CD4-positive, alpha-beta T cell treated with Interleukin-12 subunit alpha and Interleukin-12 subunit beta, for 1 hour (primary cell): ENCODE data around the gene LRFN2.

ENCODE experiments used
- DNase-seq: peaks from one replicate; pipeline ENCODE4 v3.0.0-alpha.2; 2020

Gene LRFN2

DNA sequence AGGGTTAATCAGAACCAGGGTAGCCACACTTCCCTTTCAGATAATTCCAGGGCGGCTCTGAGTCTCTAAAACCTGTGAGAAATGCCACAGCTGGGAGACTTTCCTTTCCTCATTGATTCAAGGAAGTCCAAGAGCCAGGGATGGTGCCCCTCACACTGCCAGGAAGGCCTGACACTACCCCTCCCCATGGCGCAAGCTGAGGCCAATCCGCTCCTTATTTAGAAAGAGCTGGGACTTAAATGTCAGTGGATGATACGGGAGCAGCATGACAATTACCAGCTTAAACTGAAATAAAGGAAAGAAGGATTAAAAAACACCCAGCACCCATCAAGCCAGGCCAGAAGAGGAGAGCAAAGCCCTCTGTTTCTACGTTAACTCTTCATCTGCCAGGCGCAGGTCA, 244.4 kb downstream of the LRFN2 start:
- no peak for DNase-seq

DNA sequence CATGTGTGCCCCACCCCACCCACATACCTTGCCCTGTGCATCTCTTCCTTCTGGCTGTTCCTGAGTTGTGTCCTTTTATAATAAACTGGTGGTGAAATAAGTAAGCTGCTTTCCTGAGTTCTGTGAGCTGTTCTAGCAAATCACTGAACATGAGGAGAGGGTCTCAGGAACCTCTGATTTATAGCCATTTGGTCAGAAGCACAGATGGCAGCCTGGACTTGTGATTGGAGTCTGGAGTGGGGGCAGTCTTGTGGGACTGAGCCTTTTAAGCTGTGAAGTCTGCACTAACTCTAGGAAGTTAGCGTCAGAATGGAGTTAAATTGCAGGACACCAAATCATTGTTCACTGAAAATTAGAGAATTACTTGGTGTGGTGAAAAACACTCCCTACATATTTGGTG, 245.4 kb downstream of the LRFN2 start:
- DNase-seq, result no peak
